ENCODE results near the gene DCDC2.
"Not testable (repeated sequence)": the region's sequence is repeated elsewhere in the genome, so short reads cannot be mapped to it uniquely, and the experiment has no call there.

Gene DCDC2

GRCh38 chr6:24154121-24154520 is 203.7 kb downstream of the DCDC2 start:
- in situ Hi-C loops (cut with MboI; ENCODE audit: low sequenced_read_pairs), result no loop called here

- in situ Hi-C loops (cut with MboI; ENCODE audit: low sequenced_read_pairs), result no loop called here
Observed at GRCh38 chr6:24152014-24152413, 205.8 kb downstream of the DCDC2 start.

- in situ Hi-C loops (cut with MboI; ENCODE audit: low sequenced_read_pairs), result no loop called here
Observed at GRCh38 chr6:24149836-24150235, 208.0 kb downstream of the DCDC2 start.

GRCh38 chr6:24149296-24149695 is 208.6 kb downstream of the DCDC2 start:
- in situ Hi-C loops (cut with MboI; ENCODE audit: low sequenced_read_pairs), result no loop called here

GRCh38 chr6:24148684-24149083 is 209.2 kb downstream of the DCDC2 start:
- in situ Hi-C loops (cut with MboI; ENCODE audit: low sequenced_read_pairs), result no loop called here

- in situ Hi-C loops (cut with MboI; ENCODE audit: low sequenced_read_pairs), result no loop called here
Observed at GRCh38 chr6:24148154-24148570, 209.7 kb downstream of the DCDC2 start.

- in situ Hi-C loops (cut with MboI; ENCODE audit: low sequenced_read_pairs), result no loop called here
Observed at GRCh38 chr6:24147511-24148153, 210.2 kb downstream of the DCDC2 start.

- in situ Hi-C loops (cut with MboI; ENCODE audit: low sequenced_read_pairs), result no loop called here
Observed at GRCh38 chr6:24146871-24147270, 211.0 kb downstream of the DCDC2 start.

GRCh38 chr6:24145690-24146131 is 212.1 kb downstream of the DCDC2 start:
- in situ Hi-C loops (cut with MboI; ENCODE audit: low sequenced_read_pairs), result no loop called here

- in situ Hi-C loops (cut with MboI; ENCODE audit: low sequenced_read_pairs), result not testable (repeated sequence)
Observed at GRCh38 chr6:24142733-24143132, 215.1 kb downstream of the DCDC2 start.

GRCh38 chr6:24140591-24140990 is 217.3 kb downstream of the DCDC2 start:
- in situ Hi-C loops (cut with MboI; ENCODE audit: low sequenced_read_pairs), result no loop called here

- in situ Hi-C loops (cut with MboI; ENCODE audit: low sequenced_read_pairs), result no loop called here
Observed at GRCh38 chr6:24139639-24140038, 218.2 kb downstream of the DCDC2 start.

GRCh38 chr6:24139080-24139479 is 218.8 kb downstream of the DCDC2 start:
- in situ Hi-C loops (cut with MboI; ENCODE audit: low sequenced_read_pairs), result no loop called here

GRCh38 chr6:24131751-24132150 is 226.1 kb downstream of the DCDC2 start:
- in situ Hi-C loops (cut with MboI; ENCODE audit: low sequenced_read_pairs), result no loop called here

GRCh38 chr6:24127316-24127715 is 230.5 kb downstream of the DCDC2 start:
- in situ Hi-C loops (cut with MboI; ENCODE audit: low sequenced_read_pairs), result no loop called here

- in situ Hi-C loops (cut with MboI; ENCODE audit: low sequenced_read_pairs), result no loop called here
Observed at GRCh38 chr6:24126586-24127192, 231.2 kb downstream of the DCDC2 start.

- in situ Hi-C loops (cut with MboI; ENCODE audit: low sequenced_read_pairs), result no loop called here
Observed at GRCh38 chr6:24125980-24126379, 231.9 kb downstream of the DCDC2 start, which contains the start of gene NRSN1. Gene NRSN1 (plus strand): TSS chr6:24126215. CDS start chr6:24134328, 8,113 bp downstream.

GRCh38 chr6:24122139-24122538 is 235.7 kb downstream of the DCDC2 start:
- in situ Hi-C loops (cut with MboI; ENCODE audit: low sequenced_read_pairs), result no loop called here

Measured in HL-60/S4 treated with retinoic acid at 250 ng/mL for 4 days and 3 days (cell line).